Measurements from ENCODE around the gene COL27A1.

Gene COL27A1

GRCh38 chr9:114301798-114302565 lies 146.6 kb downstream of the COL27A1 start:
- H3K4me3 ChIP-seq (replicated peaks; ENCODE audit: low read depth, low read length): no peak overlapping the region
- no peak for DNase-seq (ENCODE audit: extremely low read depth, low read depth)
- TF ChIP-seq CTCF (IDR thresholded peaks at IDR 0.05; ENCODE audit: low read depth, low read length, missing control alignments): no peak

GRCh38 chr9:114302727-114303126 lies 147.4 kb downstream of the COL27A1 start:
- DNase-seq (ENCODE audit: extremely low read depth, low read depth): no peak
- TF ChIP-seq CTCF (IDR thresholded peaks at IDR 0.05; ENCODE audit: low read depth, low read length, missing control alignments): no peak
- H3K4me3 ChIP-seq (replicated peaks; ENCODE audit: low read depth, low read length): no peak overlapping the region

GRCh38 chr9:114303571-114303970 lies 148.2 kb downstream of the COL27A1 start:
- no peak overlapping the region for H3K4me3 ChIP-seq (replicated peaks; ENCODE audit: low read depth, low read length)
- no peak for DNase-seq (ENCODE audit: extremely low read depth, low read depth)
- no peak for TF ChIP-seq CTCF (IDR thresholded peaks at IDR 0.05; ENCODE audit: low read depth, low read length, missing control alignments)

- DNase-seq (ENCODE audit: extremely low read depth, low read depth): no peak
- TF ChIP-seq CTCF (IDR thresholded peaks at IDR 0.05; ENCODE audit: low read depth, low read length, missing control alignments): no peak
- no peak overlapping the region for H3K4me3 ChIP-seq (replicated peaks; ENCODE audit: low read depth, low read length)
These were observed 148.6 kb downstream of the COL27A1 start for GRCh38 chr9:114303977-114304376.

GRCh38 chr9:114304416-114305188 lies 149.3 kb downstream of the COL27A1 start:
- no peak overlapping the region for H3K4me3 ChIP-seq (replicated peaks; ENCODE audit: low read depth, low read length)
- DNase-seq (ENCODE audit: extremely low read depth, low read depth): no peak
- no peak for TF ChIP-seq CTCF (IDR thresholded peaks at IDR 0.05; ENCODE audit: low read depth, low read length, missing control alignments)

GRCh38 chr9:114307899-114308267 lies 152.5 kb downstream of the COL27A1 start:
- no peak for TF ChIP-seq CTCF (IDR thresholded peaks at IDR 0.05; ENCODE audit: low read depth, low read length, missing control alignments)
- no peak overlapping the region for H3K4me3 ChIP-seq (replicated peaks; ENCODE audit: low read depth, low read length)
- DNase-seq (ENCODE audit: extremely low read depth, low read depth): no peak

Measured in HFF-Myc (cell line).